SHP77 (cell line): ENCODE measurements around the gene NRIP2.

Experiments used
- DNase-seq, 2 experiments: peaks; one replicate each; lab custom pipeline; 2025; lab: John Stamatoyannopoulos, UW

Gene NRIP2

GRCh38 chr12:2804393-2805142 is 30.3 kb downstream of the NRIP2 start:
- no peak for DNase-seq

- no peak for DNase-seq
Observed at GRCh38 chr12:2803635-2804392, 31.0 kb downstream of the NRIP2 start.

- DNase-seq = no peak
Observed at GRCh38 chr12:2801044-2801783, 33.6 kb downstream of the NRIP2 start.

GRCh38 chr12:2800046-2800570 is 34.7 kb downstream of the NRIP2 start:
- DNase-seq = no peak

GRCh38 chr12:2797721-2798418 is 37.0 kb downstream of the NRIP2 start:
- DNase-seq = no peak

- DNase-seq = no peak
Observed at GRCh38 chr12:2796187-2796666, 38.6 kb downstream of the NRIP2 start.

- peak in 1 of 2 experiments; percentile 33 for DNase-seq
Observed at GRCh38 chr12:2795291-2796186, 39.3 kb downstream of the NRIP2 start.

GRCh38 chr12:2794736-2795289 is 40.0 kb downstream of the NRIP2 start, which contains the start of gene FKBP4:
Gene FKBP4 (plus strand): TSS chr12:2794970. CDS start chr12:2795140, 170 bp downstream.
- DNase-seq = peak in 1 of 2 experiments; percentile 48

GRCh38 chr12:2794191-2794735 is 40.6 kb downstream of the NRIP2 start:
- no peak for DNase-seq

GRCh38 chr12:2793561-2793960 is 41.3 kb downstream of the NRIP2 start:
- DNase-seq = no peak

GRCh38 chr12:2792671-2793500 is 41.9 kb downstream of the NRIP2 start:
- no peak for DNase-seq

GRCh38 chr12:2791089-2791488 is 43.7 kb downstream of the NRIP2 start:
- no peak for DNase-seq

GRCh38 chr12:2785017-2785416 is 49.8 kb downstream of the NRIP2 start:
- no peak for DNase-seq

- DNase-seq = peak in 1 of 2 experiments; percentile 30
Observed at GRCh38 chr12:2783936-2784600, 50.8 kb downstream of the NRIP2 start.

GRCh38 chr12:2779281-2779680 is 55.6 kb downstream of the NRIP2 start:
- DNase-seq = no peak

GRCh38 chr12:2776129-2776806 is 58.6 kb downstream of the NRIP2 start:
- no peak for DNase-seq

GRCh38 chr12:2775431-2775830 is 59.4 kb downstream of the NRIP2 start:
- DNase-seq = no peak
